Large intestine (tissue), 3 donors: ENCODE data around the gene EHD4. TPM values are rescaled to one million over a fixed set of nuclear protein-coding genes. Genes with fewer than 3 reads are reported as not detected.

Source experiments
- DNase-seq, 2 donors: peaks; one replicate each; pipeline versions ENCODE4 v3.0.0 to v3.0.0-alpha.2; 2013
- H3K27ac ChIP-seq: one replicate; pipeline ENCODE4 v1.5.1; 2013; ENCODE audit warnings: low read length
- H3K27me3 ChIP-seq: 2 replicates; pipeline ENCODE4 v1.6.1; 2013; ENCODE audit warnings: low read length; ENCODE audit not compliant: control insufficient read depth, insufficient read depth
- H3K36me3 ChIP-seq: 2 replicates; pipeline ENCODE4 v1.6.1; 2013; ENCODE audit warnings: low read length; ENCODE audit not compliant: control insufficient read depth, insufficient read depth
- H3K4me1 ChIP-seq: one replicate; pipeline ENCODE4 v1.6.1; 2013; ENCODE audit warnings: low read length; ENCODE audit not compliant: control insufficient read depth, insufficient read depth
- H3K4me3 ChIP-seq: one replicate; pipeline ENCODE4 v1.5.1; 2013; ENCODE audit warnings: low read length
- H3K9me3 ChIP-seq: one replicate; pipeline ENCODE4 v1.6.1; 2013; ENCODE audit warnings: mild to moderate bottlenecking, low read depth, low read length, moderate library complexity; ENCODE audit not compliant: control insufficient read depth
- WGBS: methylation state at CpG from one replicate; pipeline ENCODE4 v1.1.5; 2013; ENCODE audit warnings: low lambda C conversion rate; ENCODE audit not compliant: insufficient coverage; 5-methylcytosine and 5-hydroxymethylcytosine counted together
- polyA plus RNA-seq: library from polyadenylated mRNA; unstranded; fragments of 120-200 nt; gene quantifications from one replicate; pipeline ENCODE4 v1.2.1, GENCODE V29; 2013

Gene EHD4
- polyA plus RNA-seq, 1 donor: 13.1 TPM

DNA sequence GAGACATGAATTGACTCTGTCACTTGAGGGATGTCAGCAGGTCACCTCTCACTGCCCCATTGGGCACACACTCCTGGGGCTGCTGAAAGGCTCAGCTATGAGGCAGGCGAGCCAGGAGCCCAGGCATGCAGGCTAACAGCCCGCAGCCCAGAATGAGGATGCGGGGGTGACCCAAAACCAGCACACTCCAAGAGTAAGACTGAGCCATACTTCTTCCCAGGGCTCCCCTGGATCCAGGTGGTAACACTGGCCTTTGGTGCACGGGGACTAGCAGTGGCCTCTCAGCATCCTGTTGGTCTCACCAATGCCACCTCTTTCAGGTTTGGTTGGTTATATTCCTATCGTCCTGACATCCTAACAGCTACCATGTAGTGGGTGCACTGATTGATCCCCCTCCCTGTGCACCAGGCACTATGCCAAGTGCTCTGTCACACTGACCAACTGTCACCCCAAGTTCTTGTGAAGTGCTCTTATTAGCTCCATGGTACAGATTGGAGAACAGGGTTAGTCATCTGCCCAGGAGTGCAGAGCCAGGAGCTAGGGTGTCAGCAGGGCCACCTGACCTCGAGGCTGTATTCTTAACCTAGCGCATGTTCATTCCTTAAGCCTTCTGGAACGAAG lies 53.7 kb downstream of the EHD4 start:
- H3K27ac ChIP-seq: no peak overlapping the region
- peaks cover 6% of the 10 kb centered on the region for H3K9me3 ChIP-seq
- H3K4me3 ChIP-seq: no peak overlapping the region
- H3K4me1 ChIP-seq: peaks cover 33% of the 10 kb centered on the region
- peaks cover 26% of the 10 kb centered on the region for H3K36me3 ChIP-seq
- DNase-seq: no peak
- no CpG with 5 or more reads among the region's 8 CpGs for WGBS
- no peaks in the 10 kb centered on the region for H3K27me3 ChIP-seq

DNA sequence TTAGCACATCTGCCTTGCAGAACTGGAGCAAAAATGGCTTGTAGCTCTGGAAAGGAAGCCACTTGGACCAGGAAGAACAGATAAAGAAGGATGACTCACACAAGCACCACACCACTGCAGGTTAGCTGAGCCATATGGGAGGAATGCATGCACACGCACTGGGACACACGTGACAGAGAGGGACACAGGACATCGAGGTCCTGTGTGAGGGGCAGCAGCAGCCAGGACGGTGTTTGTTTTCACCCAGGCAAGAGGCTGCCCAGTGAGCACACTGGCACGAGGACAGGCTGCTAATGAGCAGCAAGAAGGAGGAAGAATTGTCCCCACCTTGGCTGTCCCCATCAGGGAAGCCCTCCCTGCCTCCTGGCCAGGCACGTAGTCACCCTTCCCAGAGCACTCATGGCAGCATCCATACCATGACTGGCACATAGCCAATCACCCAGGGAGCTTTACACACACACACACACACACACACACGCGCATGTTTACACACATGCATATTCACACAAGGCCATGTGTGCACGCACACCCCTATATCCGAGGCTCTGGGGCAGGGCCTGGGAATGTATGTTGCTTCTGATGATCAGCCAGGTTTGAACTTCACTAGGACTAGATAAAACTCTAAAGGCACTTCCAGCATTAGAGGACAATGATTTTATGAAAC lies 54.5 kb downstream of the EHD4 start:
- H3K36me3 ChIP-seq: peaks cover 24% of the 10 kb centered on the region
- H3K4me3 ChIP-seq: no peak overlapping the region
- H3K9me3 ChIP-seq: peaks cover 6% of the 10 kb centered on the region
- peak in 1 of 2 donors; percentile 81 for DNase-seq
- no peaks in the 10 kb centered on the region for H3K27me3 ChIP-seq
- peaks cover 33% of the 10 kb centered on the region for H3K4me1 ChIP-seq
- peak overlapping the region; percentile 61 for H3K27ac ChIP-seq
- no CpG with 5 or more reads among the region's 10 CpGs for WGBS

DNA sequence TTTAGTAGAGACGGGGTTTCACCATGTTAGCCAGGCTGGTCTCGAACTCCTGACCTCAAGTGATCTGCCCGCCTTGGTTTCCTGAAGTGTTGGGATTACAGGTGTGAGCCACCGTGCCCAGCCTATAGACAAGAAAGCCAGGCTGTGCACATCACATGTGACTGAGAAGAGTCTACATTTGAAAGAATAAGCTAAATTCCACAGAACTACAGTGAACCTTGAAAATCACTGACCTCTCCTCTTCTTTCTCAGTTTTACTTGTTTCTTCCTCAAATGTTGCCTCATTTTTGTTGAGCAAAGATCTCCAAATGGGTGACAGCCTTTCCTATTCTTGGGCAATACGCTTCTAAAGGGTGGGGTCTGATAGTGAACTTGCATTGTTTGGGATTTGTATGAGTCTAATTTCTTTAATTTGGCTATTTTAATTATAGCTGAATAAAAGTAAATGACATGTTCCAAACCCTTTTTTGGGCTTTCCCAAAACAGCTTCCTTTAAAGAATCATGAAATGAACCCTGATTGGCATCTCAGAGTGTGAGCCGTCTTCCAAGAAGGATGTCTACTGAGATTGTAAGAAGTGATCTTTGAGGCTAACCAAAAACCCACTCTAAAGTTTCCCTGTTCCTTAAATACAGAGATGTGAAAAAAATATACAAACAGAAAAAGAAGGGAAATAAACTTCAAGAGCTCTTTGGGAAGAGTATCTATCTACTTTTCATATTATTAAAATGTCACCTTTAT lies 56.9 kb downstream of the EHD4 start:
- no peak for DNase-seq
- peaks cover 29% of the 10 kb centered on the region for H3K36me3 ChIP-seq
- H3K4me1 ChIP-seq: peaks cover 21% of the 10 kb centered on the region
- 83% methylated on average over 1 of the region's 6 CpGs for WGBS
- no peak overlapping the region for H3K27ac ChIP-seq
- H3K4me3 ChIP-seq: no peak overlapping the region
- no peaks in the 10 kb centered on the region for H3K27me3 ChIP-seq
- no peaks in the 10 kb centered on the region for H3K9me3 ChIP-seq

DNA sequence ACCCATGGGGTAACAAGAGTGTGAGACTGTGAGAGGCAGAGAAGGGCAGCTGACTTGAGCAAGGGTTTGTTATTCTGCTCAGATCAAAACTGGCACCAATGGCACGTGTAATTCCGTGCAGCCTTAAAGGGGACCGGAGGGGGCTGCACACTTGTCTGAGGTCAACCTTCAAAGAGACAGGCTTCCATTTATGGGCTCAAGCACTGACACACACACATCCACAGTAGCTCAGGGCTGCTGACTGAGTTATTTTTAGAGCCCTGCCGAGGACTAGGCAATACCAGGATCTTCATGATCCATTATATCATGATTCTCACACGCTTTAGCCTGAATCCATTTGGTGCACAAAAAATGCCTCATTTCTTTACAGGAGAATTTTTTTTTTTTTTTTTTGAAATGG lies 57.9 kb downstream of the EHD4 start:
- Histone ChIP-seq H3K27me3 (no peaks in the 10 kb centered on the region), H3K9me3 (no peaks in the 10 kb centered on the region), H3K27ac (no peak overlapping the region), H3K4me1 (peaks cover 12% of the 10 kb centered on the region), H3K4me3 (no peak overlapping the region), H3K36me3 (peaks cover 33% of the 10 kb centered on the region)
- no peak for DNase-seq
- WGBS: no CpG with 5 or more reads among the region's 5 CpGs

DNA sequence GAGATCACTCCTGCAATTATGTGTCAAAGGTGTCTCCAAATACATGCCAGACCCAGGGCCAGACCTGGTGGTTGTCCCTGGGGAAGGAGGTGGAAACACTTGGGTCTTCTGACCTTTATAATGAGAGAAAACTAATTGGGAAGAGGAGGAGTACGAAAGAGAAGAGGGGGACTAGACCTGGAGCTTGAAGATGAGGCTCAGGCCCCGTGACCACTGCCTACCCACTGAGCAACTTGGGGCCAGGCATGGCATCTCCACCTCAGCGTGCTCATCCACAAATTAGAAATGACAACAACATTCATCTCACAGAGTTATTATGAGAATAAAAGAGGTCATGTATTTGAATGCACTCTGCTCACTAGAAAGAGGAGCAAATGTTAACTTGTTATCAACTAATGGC lies 59.1 kb downstream of the EHD4 start:
- Histone ChIP-seq H3K9me3 (no peaks in the 10 kb centered on the region), H3K27ac (no peak overlapping the region), H3K4me1 (peaks cover 21% of the 10 kb centered on the region), H3K36me3 (peaks cover 26% of the 10 kb centered on the region), H3K27me3 (no peaks in the 10 kb centered on the region), H3K4me3 (no peak overlapping the region)
- WGBS: no CpG with 5 or more reads among the region's 3 CpGs
- no peak for DNase-seq

DNA sequence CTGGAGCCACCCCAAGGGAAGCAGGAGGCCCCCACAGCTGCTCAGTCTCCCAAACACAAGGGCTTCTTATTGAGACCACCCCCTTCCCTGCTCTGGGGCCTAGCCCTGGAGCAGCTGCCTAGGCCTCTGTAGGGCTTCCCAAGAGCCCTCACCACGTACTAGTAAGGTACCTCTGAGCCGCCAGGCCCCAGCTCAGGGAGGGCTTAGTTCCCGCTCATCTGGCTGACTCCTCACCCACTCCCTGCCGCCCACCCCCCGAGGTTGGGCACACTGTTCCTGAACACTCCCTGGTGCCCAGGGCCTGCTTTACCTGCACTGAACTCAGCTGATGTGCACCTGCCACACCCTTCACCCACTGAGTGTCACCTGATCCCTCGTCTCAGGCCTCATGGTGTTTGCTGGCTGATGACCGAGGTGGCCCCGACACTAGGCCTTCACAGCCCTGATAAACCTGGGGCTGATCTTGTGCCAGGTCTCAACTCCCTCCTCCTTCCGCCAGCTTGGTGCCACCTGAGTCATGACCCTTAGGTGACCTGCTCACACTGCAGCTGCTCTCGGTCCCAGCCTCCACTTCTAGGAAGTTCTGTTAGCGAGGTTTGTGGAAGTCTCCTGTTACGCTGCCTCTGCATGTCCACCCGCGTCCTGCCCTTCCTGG lies 60.5 kb downstream of the EHD4 start:
- no CpG with 5 or more reads among the region's 14 CpGs for WGBS
- Histone ChIP-seq H3K4me3 (no peak overlapping the region), H3K9me3 (peaks cover under 1% of the 10 kb centered on the region), H3K4me1 (peaks cover 12% of the 10 kb centered on the region), H3K27me3 (no peaks in the 10 kb centered on the region), H3K27ac (no peak overlapping the region), H3K36me3 (peaks cover 31% of the 10 kb centered on the region)
- DNase-seq: no peak

DNA sequence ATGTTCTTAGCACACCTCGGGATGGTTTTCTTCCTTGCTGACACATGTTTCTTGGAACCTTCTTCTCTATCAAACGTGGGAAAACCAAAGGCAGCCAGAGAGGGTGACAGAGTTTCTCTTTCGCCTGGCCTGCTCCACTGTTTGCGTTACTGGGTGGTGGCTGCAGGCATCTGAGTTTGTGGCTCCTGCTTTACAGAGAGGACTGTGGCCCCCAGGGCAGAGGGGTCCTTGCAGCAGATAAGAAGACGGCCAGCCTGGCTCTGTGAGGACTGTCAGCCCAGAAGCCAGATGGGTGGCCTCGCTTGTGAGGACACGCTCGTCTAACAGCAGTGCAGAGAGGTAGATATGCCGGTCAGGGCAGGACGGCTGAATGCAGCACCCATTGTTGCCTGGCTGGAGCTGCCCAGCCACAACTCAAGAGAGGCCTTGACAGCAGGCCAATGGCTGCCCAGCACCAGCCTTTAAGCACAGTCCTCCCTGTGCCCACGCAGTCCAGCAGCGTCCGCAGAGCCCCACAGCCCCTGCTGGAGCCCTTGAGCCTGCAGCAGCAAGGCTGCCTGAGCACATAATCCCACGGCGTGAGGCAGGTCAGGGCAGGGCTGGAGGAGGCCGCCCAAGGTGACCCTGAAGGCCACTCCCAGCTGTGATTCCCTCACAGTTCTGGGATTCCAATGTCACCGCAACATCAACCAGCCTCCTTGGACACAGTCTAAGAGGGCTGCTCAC lies 63.5 kb downstream of the EHD4 start:
- Histone ChIP-seq H3K4me3 (no peak overlapping the region), H3K4me1 (peaks cover 12% of the 10 kb centered on the region), H3K36me3 (peaks cover 41% of the 10 kb centered on the region), H3K27me3 (no peaks in the 10 kb centered on the region), H3K27ac (peak overlapping the region; percentile 30), H3K9me3 (peaks cover 6% of the 10 kb centered on the region)
- DNase-seq: peak; percentile 54 to 82
- no CpG with 5 or more reads among the region's 17 CpGs for WGBS

DNA sequence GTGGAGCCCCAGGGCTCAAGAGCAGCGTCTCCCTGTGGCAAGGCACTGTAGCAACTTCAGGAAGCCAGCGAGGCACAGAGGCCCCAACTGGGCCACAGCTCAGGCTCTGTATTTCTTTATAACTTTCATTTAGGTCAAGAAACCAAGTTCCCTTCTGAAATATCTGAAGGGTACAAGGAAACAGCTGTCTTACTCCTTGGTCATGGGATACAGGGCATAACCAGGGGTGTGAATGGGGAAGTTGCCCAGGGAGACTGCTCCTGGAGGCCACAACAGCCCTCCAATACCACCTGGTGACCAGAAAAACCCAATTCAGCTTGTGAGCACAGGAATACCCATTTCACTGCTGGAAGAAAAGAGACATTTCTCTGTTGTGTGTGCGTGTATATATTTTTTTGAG lies 65.2 kb downstream of the EHD4 start:
- Histone ChIP-seq H3K27me3 (no peaks in the 10 kb centered on the region), H3K27ac (no peak overlapping the region), H3K4me3 (no peak overlapping the region), H3K36me3 (peaks cover 39% of the 10 kb centered on the region), H3K9me3 (peaks cover 6% of the 10 kb centered on the region), H3K4me1 (peaks cover 12% of the 10 kb centered on the region)
- no peak for DNase-seq
- WGBS: 100% methylated on average over 1 of the region's 3 CpGs

DNA sequence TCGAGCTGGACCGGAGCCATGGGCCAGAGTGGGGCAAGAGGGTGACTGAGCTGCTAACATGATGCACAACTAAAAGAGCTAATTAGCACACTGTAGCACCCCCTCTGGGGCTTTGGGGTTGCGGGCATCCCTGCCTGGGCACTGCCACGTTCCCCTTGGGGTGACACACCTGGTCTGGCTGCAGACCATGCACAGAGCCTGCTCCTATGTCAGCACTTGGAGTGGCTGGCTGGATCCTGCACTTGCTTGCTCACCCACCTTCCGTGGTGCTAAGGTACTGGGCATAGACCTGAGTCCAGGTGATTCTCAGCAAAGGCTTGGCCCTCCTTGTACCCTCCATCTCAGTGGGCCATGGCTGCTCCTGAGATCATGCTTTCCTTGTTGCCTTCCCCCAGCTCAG lies 65.7 kb downstream of the EHD4 start:
- Histone ChIP-seq H3K27ac (no peak overlapping the region), H3K27me3 (no peaks in the 10 kb centered on the region), H3K9me3 (peaks cover 6% of the 10 kb centered on the region), H3K36me3 (peaks cover 35% of the 10 kb centered on the region), H3K4me1 (peaks cover 12% of the 10 kb centered on the region), H3K4me3 (no peak overlapping the region)
- DNase-seq: no peak
- no CpG with 5 or more reads among the region's 5 CpGs for WGBS
